ENCODE measurements around the gene DGKQ. TPM values are rescaled to one million over a fixed set of nuclear protein-coding genes. Genes with fewer than 3 reads are reported as not detected.

The DGKQ gene
- total RNA-seq, 1 donor from 2014 or later, result 14.8 TPM

- DNase-seq (ENCODE audit: low read depth), result no peak
- H3K27me3 ChIP-seq (ENCODE audit: control insufficient read depth, insufficient read depth, low read length), result peaks cover 10% of the 10 kb centered on the region
- no peaks in the 10 kb centered on the region for H3K36me3 ChIP-seq (ENCODE audit: control insufficient read depth, insufficient read depth, low read length)
- H3K4me3 ChIP-seq (ENCODE audit: low read depth, low read length), result no peak overlapping the region
- TF ChIP-seq CTCF (IDR thresholded peaks at IDR 0.05; ENCODE audit: insufficient read depth, low read length, poor library complexity, severe bottlenecking), result no peak
Measured at GRCh38 chr4:968221-968620, 5.1 kb downstream of the DGKQ start.

- no peak overlapping the region for H3K4me3 ChIP-seq (ENCODE audit: low read depth, low read length)
- no peak for DNase-seq (ENCODE audit: low read depth)
- peaks cover 10% of the 10 kb centered on the region for H3K27me3 ChIP-seq (ENCODE audit: control insufficient read depth, insufficient read depth, low read length)
- no peak for TF ChIP-seq CTCF (IDR thresholded peaks at IDR 0.05; ENCODE audit: insufficient read depth, low read length, poor library complexity, severe bottlenecking)
- H3K36me3 ChIP-seq (ENCODE audit: control insufficient read depth, insufficient read depth, low read length), result no peaks in the 10 kb centered on the region
Measured at GRCh38 chr4:967113-968104, 6.0 kb downstream of the DGKQ start.

- no peak for TF ChIP-seq CTCF (IDR thresholded peaks at IDR 0.05; ENCODE audit: insufficient read depth, low read length, poor library complexity, severe bottlenecking)
- Histone ChIP-seq H3K4me3 (ENCODE audit: low read depth, low read length) (no peak overlapping the region), H3K27me3 (ENCODE audit: control insufficient read depth, insufficient read depth, low read length) (peaks cover 10% of the 10 kb centered on the region), H3K36me3 (ENCODE audit: control insufficient read depth, insufficient read depth, low read length) (no peaks in the 10 kb centered on the region)
- no peak for DNase-seq (ENCODE audit: low read depth)
Measured at GRCh38 chr4:966266-967112, 6.9 kb downstream of the DGKQ start.

- H3K4me3 ChIP-seq (ENCODE audit: low read depth, low read length), result no peak overlapping the region
- TF ChIP-seq CTCF (IDR thresholded peaks at IDR 0.05; ENCODE audit: insufficient read depth, low read length, poor library complexity, severe bottlenecking), result no peak
- DNase-seq (ENCODE audit: low read depth), result no peak
- no peaks in the 10 kb centered on the region for H3K36me3 ChIP-seq (ENCODE audit: control insufficient read depth, insufficient read depth, low read length)
- H3K27me3 ChIP-seq (ENCODE audit: control insufficient read depth, insufficient read depth, low read length), result peaks cover 10% of the 10 kb centered on the region
Measured at GRCh38 chr4:965766-966134, 7.6 kb downstream of the DGKQ start.

GRCh38 chr4:965048-965765 lies 8.2 kb downstream of the DGKQ start:
- TF ChIP-seq CTCF (IDR thresholded peaks at IDR 0.05; ENCODE audit: insufficient read depth, low read length, poor library complexity, severe bottlenecking), result no peak
- no peaks in the 10 kb centered on the region for H3K36me3 ChIP-seq (ENCODE audit: control insufficient read depth, insufficient read depth, low read length)
- DNase-seq (ENCODE audit: low read depth), result no peak
- H3K27me3 ChIP-seq (ENCODE audit: control insufficient read depth, insufficient read depth, low read length), result peaks cover 10% of the 10 kb centered on the region
- no peak overlapping the region for H3K4me3 ChIP-seq (ENCODE audit: low read depth, low read length)

All from kidney epithelial cell (primary cell).